22Rv1 (cell line): ENCODE data around the gene MARCO.

ENCODE experiments used
- CTCF ChIP-seq: fragments of 450-650 bp; IDR thresholded peaks from 2 replicates; pipeline ENCODE4 v1.5.1; 2017; ENCODE audit warnings: mild to moderate bottlenecking
- ZFX ChIP-seq: fragments of 450-650 bp; IDR thresholded peaks from 2 replicates; pipeline ENCODE4 v1.6.1; 2017; ENCODE audit warnings: antibody characterized with exemption, borderline replicate concordance

DNA sequence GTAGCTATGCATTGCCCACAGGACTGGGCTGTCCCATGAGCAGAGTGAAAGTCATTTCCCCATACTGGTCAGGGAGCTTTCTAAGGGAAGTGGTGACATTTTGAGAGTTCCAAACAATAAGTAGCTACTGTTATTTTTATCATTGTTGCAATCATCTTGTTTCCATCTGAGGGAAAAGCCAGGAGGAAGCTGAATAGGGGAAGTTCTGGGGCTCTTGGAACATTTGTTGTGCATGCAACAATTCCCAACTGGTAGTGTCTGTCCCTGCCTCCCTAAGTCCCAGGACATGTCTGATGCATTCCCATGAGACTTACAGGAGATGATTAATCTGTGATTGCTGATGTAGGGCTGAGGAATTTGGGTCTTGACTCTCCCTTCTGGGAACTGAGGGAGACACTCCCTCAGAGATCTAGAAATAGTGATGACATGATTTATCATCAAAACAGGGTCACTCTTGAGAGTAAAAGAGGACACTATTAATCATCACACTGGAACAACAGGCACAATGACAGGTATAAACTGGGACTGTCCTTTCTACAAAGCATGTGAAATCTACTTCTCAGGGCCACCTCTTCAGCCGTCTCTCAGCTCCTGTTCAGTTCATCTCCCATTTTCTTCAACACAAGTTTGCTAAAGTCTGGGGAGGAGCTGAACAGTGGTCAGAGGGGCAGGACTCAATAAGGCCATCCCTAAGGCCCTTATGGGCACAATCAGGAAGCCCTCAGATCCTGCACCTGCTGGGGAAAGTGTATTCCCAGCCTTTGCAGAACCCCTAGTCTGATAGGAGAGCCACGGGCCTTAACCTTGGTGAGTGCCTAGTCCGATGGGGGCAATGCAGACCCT is 28.0 kb upstream of the MARCO start:
- TF ChIP-seq CTCF, result no peak
- no peak for TF ChIP-seq ZFX
